Frontal cortex (tissue), 4 donors: Measurements from ENCODE around the gene HMBS. TPM values are rescaled to one million over a fixed set of nuclear protein-coding genes. Genes with fewer than 3 reads are reported as not detected.

Experiments used
- DNase-seq, 2 donors: peaks; one replicate each; pipeline ENCODE4 v3.0.0; 2012; ENCODE audit warnings: low spot score in 2 of 2
- FAIRE-seq: peaks from 2 replicates; lab custom pipeline; 2012; peaks lifted over from hg19 to GRCh38; lab: Jason Lieb, UNC
- total RNA-seq: library from RNA; depleted of rRNA; stranded (reverse); fragments of >200 nt; gene quantifications from one replicate; pipeline ENCODE4 v1.2.3, GENCODE V29; 2014
- donor health status: control.
- donor health status: control.
- donor health status: control.

Gene HMBS
- total RNA-seq, 1 donor from 2014 or later = 3.7 TPM

GRCh38 chr11:119065369-119065768 lies 19.3 kb upstream of the HMBS start:
- FAIRE-seq (no peak), DNase-seq (no peak)

- FAIRE-seq = no peak
- peak; percentile 90 to 97 for DNase-seq
Measured at GRCh38 chr11:119067371-119068222, 17.1 kb upstream of the HMBS start, which contains the start of gene VPS11. Gene VPS11, plus strand, starts transcription at chr11:119067818. Its CDS starts 6 bp downstream, at chr11:119067824.

DNA sequence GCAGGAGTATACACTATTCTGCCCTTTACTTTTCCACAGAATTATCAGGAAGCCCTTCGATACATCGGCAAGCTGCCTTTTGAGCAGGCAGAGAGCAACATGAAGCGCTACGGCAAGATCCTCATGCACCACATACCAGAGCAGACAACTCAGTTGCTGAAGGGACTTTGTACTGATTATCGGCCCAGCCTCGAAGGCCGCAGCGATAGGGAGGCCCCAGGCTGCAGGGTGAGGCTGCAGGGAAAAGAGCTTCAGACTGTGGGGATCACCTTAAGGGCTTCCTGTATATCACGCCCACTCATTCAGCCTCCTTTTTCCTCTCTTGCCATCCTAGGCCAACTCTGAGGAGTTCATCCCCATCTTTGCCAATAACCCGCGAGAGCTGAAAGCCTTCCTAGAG lies 6.8 kb upstream of the HMBS start:
- DNase-seq (no peak), FAIRE-seq (no peak)

DNA sequence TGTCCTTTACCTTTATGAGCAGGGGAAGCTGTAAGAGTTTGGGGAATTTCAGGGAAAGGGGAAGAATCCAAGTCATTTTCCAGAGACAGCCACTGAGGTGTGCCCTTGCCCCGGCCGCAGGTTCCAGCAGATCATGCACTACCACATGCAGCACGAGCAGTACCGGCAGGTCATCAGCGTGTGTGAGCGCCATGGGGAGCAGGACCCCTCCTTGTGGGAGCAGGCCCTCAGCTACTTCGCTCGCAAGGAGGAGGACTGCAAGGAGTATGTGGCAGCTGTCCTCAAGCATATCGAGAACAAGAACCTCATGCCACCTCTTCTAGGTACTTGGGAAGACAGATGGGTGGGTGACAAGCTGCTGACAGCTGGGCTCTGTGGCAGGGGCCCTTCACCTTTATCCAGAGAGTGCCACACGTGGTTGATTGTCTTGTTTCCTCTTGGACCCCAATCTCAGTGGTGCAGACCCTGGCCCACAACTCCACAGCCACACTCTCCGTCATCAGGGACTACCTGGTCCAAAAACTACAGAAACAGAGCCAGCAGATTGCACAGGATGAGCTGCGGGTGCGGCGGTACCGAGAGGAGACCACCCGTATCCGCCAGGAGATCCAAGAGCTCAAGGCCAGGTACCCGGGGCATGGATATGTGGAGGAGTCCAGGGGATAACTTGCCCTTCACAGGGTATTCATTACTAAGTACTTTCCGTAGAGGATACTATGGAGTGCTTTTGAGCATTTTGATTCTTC lies 5.8 kb upstream of the HMBS start:
- DNase-seq = no peak
- no peak for FAIRE-seq

GRCh38 chr11:119081682-119082260 lies 2.9 kb upstream of the HMBS start:
- FAIRE-seq = no peak

GRCh38 chr11:119085437-119085847 lies 761 bp downstream of the HMBS start:
- no peak for FAIRE-seq

More at GRCh38 chr11:119081682-119082260, 2.9 kb upstream of the HMBS start:
- DNase-seq = no peak

DNA sequence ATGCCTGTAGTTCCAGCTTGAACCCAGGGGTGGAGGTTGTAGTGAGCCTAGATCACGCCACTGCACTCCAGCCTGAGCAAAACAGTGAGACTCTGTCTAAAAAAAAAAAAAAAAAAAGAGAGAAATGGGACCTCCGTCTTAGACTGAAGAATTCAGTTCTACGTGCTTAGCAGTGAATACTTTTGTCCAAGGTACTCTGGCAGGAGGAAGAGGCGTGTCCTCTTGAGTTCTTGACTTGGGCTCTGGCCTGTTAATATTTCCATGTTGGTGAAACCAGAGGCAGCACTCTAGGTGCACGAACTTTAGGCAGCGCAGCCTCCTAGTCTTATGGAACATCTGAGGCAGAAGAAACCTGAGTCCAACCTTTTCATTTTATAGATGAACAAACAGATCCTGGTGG lies 2.4 kb downstream of the HMBS start:
- FAIRE-seq = no peak

More at GRCh38 chr11:119085437-119085847, 761 bp downstream of the HMBS start:
- no peak for DNase-seq

GRCh38 chr11:119087747-119088241 lies 3.1 kb downstream of the HMBS start:
- FAIRE-seq (no peak), DNase-seq (no peak)

More for the DNA sequence above, 2.4 kb downstream of the HMBS start:
- DNase-seq = no peak

DNA sequence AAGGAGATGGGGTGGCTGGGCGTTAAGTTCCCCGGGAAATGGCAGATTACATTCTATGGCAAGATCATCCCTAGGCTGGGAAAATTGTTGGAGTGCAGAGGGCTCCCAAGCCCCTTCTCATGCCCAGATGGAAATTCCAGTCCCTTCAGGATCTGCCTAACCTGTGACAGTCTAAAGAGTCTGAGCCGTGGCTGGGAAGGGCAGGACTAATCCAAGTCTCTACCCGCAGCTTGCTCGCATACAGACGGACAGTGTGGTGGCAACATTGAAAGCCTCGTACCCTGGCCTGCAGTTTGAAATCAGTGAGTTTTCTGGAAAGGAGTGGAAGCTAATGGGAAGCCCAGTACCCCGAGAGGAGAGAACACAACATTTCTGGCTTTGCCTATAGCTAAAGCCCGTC lies 3.7 kb downstream of the HMBS start:
- DNase-seq (no peak), FAIRE-seq (no peak)

DNA sequence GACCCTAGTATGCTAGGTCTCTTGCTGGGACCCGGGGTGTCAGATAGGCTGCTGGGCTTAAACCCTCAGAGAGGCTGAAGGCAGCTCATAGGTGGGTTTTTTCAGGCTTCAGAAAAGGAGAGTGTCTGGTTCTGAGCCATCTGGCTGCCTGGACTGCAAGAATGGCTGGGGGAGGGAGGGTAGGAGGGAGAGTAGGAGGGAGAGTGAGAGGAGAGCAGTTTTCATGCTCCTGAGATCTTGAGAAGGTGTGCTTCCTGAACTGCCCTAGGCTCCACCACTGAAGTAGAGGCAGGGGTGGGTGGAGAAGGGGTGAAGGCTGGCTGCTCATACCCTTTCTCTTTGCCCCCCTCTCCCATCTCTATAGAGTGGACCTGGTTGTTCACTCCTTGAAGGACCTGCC lies 4.6 kb downstream of the HMBS start:
- FAIRE-seq = no peak
- no peak for DNase-seq

- FAIRE-seq (no peak), DNase-seq (no peak)
Measured at GRCh38 chr11:119091178-119091577, 6.5 kb downstream of the HMBS start.

DNA sequence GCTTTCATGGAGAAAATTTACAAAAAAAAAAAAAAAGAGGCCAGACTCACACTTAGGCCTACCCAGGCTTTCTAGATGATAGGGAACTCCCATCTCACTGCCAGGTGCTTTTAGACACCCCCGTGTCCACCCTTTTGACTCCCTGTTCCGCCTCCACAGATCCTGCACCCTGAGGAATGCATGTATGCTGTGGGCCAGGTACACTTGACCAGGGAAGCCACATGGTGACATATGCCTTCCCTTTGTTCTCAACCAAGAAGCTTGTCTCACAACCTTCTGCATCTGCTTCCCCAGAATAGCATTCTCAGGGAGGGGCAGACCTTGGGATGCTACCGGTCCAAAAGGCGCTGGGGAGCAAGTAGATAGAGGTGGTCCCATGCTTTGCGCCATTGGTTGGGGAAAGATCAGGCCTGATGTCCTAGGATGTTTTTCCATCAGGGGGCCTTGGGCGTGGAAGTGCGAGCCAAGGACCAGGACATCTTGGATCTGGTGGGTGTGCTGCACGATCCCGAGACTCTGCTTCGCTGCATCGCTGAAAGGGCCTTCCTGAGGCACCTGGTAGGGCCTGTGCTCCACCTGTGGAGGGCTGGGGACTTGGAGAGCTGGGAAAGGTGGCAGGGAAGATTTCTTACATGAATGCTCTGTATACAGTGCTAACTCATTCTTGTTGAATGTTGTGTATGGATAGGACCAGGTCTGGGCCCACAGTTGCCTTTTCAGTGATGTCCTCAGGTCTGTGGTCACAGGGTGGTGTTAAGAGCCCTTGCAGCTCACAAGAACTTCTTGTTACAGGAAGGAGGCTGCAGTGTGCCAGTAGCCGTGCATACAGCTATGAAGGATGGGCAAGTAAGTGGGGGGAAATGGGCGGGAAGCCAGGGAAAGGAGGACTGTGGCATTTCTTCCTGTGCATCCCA lies 7.5 kb downstream of the HMBS start:
- DNase-seq = no peak
- FAIRE-seq = no peak

DNA sequence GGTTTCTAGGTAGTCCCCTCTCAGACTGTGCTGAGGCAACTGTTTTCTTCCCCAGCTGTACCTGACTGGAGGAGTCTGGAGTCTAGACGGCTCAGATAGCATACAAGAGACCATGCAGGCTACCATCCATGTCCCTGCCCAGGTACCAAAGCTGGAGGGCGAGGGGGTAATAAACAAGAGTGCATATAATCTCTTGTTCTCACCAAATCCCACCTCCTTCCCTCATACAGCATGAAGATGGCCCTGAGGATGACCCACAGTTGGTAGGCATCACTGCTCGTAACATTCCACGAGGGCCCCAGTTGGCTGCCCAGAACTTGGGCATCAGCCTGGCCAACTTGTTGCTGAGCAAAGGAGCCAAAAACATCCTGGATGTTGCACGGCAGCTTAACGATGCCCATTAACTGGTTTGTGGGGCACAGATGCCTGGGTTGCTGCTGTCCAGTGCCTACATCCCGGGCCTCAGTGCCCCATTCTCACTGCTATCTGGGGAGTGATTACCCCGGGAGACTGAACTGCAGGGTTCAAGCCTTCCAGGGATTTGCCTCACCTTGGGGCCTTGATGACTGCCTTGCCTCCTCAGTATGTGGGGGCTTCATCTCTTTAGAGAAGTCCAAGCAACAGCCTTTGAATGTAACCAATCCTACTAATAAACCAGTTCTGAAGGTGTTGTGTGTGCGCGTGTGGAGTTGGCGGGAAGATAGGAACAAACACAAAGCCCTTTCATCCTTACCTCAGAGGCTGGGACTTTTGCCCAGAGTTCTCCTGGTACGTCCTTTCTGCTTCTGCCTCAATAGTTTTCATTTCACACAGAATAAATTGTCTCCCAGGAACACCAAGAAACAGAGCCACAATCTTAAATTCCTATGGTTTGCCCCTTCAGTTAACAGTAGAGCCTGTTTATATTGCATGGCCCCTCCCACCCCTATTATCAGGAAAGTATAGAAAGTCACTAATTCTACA lies 8.5 kb downstream of the HMBS start:
- DNase-seq = no peak
- no peak for FAIRE-seq

GRCh38 chr11:119093942-119094815 lies 9.5 kb downstream of the HMBS start:
- DNase-seq (no peak), FAIRE-seq (no peak)

- FAIRE-seq (no peak), DNase-seq (peak; percentile 74 to 80)
Measured at GRCh38 chr11:119094816-119095065, 10.1 kb downstream of the HMBS start.

DNA sequence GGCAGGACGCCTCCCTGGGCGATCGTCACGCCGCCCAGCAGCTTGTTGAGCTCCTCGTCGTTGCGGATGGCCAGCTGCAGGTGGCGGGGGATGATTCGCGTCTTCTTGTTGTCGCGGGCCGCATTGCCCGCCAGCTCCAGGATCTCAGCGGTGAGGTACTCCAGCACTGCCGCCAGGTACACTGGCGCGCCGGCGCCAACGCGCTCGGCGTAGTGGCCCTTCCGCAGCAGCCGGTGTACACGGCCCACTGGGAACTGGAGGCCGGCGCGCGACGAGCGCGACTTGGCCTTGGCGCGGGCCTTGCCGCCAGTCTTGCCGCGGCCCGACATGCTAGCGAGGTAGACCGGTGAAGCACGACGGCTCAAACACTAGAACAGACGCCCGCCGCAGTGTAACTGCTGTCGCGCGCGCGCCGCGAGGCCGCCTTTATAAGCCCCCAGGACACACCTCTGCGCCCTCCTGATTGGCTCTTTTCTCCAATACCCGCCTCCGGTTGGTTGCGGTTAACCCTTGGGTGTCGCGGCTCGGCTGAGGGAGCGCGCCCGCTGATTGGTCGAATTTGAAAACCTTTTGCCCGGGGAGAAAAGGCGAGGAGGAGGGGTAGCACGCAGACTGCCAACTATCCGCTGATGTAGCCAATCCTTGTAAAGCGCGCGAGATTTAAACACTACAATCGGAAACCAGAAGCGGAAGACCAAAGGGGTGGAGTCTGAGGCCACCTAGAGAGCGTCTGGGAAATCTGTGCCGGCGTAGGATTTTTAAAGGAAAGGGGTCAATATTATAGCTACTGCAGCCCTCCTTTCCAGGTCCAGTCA lies 10.6 kb downstream of the HMBS start:
- DNase-seq (peak; percentile 95 to 97), FAIRE-seq (peak; percentile 99)

- no peak for DNase-seq
- FAIRE-seq = no peak
Measured at GRCh38 chr11:119099711-119100110, 15.0 kb downstream of the HMBS start.
